ENCODE measurements around the gene TLNRD1.

Gene TLNRD1

DNA sequence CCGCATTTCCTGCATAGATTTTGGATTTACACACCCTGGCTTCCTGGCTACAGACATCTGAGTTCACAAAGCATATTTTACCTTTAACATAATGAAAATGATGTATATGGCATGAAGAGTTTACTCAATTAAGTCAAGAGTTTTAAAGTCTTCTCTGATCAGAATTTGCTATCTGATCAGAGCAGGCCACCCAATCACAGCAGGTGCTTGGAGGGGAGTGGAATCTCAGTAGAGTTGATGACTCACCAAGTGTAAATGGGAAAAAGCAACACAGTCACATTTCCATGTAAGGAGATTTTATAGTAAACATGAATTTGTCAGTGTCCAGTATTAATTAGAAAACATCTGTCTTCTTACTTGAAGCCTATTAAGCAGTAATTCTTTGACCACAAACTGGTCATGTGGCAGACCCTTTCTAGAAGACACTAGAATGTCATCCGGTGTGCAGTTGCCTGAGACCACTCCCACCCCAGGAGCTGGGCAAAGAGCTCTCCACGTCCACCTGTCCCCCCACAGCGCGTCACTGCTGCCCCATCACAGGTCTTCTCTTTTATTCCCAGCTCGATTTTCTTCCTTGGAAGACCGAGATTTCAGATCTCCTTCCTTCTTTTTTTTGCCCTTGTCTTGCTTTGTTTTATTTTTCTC is 21.9 kb upstream of the TLNRD1 start:
- DNase-seq, result no peak

DNA sequence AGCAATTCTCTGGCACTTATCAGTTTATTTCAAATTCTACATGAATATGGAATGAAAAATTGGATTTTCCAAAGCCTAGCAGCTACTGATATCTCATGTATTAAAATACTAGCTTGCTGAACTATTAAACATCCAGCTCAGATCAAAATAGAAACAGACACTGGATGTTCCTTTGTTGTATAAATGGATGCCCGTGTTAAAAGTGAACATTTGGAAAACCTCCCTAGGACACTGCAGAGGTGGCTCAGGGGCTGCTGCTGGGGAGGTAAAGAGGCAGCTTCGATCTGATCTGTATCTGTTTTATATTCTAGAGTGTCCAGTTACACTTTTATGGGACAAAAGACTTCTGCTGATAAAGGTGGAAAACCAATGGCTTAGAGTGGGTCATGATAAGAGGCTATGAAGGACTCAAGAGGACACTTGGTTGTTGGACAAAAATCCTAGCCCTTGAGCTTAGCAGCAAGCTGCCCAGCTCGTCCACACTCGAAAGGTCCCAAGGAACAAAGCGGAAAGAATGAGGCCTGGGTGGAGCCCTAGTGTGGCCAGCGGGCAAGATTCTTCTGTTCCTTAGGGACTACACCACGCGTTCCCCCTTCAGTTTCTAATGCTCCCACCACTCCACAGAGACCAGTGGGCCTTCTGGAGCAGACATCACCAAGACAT is 21.1 kb upstream of the TLNRD1 start:
- DNase-seq, result no peak

GRCh38 chr15:80982205-80982604 is 18.5 kb upstream of the TLNRD1 start:
- DNase-seq, result no peak

- no peak for DNase-seq
These were observed 17.9 kb upstream of the TLNRD1 start for GRCh38 chr15:80982839-80983238.

- DNase-seq, result no peak
These were observed 15.9 kb upstream of the TLNRD1 start for GRCh38 chr15:80984856-80985255.

- no peak for DNase-seq
These were observed 14.7 kb upstream of the TLNRD1 start for GRCh38 chr15:80985981-80986380.

DNA sequence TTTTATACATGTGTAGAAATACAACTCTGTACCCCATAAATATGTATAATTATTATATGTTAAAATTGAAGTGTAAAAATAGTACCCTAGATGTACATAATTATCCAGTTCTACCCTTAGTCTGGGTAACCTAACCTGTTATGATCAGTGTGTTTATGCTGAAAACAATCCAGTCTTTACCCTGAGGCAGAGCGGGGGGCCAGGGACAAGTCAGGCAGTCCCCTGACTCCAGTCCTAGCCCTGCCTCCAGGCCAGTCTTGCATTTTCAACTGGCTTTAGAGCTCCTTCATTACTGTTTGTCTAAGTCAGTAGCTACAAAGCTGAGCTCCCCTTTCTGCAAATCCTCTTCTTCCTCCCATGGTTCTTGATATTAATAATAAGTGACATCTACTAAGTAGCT is 14.2 kb upstream of the TLNRD1 start:
- no peak for DNase-seq

GRCh38 chr15:80988148-80988796 is 12.5 kb upstream of the TLNRD1 start:
- no peak for DNase-seq

DNA sequence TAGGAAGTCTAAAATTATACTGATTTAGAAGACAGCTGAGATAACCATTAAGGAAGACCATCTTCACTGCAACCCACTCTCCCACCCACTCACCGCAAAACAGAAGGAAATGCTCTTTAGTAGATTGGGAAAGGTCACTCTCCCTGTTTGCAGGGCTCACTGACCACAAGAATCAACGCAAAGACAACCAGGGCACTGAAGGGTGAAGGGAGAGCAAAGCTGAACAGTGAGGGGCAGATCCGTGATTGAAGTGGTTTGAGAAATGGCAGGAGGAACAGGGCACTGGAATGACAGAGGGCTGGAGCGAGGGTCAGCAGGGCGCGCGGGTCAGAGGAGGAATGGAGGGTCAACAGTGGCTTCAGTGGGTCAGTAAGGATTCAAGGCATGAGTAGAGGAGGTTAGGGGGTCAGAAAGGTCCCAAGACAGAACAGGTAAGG is 11.6 kb upstream of the TLNRD1 start:
- no peak for DNase-seq

GRCh38 chr15:80989518-80990478 is 10.9 kb upstream of the TLNRD1 start, which contains the start of gene MESD:
MESD (minus strand) TSS chr15:80989819; CDS start chr15:80989791, 28 bp downstream.
- DNase-seq, result peak; percentile 99

GRCh38 chr15:80990955-80991354 is 9.8 kb upstream of the TLNRD1 start:
- DNase-seq, result no peak

DNA sequence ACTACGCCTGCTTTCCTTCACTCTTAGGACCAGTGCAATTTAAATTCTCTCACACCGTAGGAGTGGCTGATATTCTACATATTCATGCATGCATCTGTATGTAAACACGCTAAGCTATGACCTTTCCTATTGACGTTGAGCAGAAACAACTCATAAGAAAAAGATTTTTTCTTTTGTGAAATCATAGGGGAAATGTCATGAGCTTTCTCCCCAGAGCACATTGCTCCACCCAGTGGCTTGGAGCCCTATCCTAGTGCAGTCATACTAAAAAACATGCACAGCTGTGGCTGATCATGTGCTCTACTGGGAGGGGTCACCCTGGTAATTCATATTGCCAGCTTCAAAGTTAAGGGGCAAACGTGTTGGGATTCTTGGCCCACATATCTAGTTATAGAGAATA is 9.3 kb upstream of the TLNRD1 start:
- DNase-seq, result peak; percentile 47

DNA sequence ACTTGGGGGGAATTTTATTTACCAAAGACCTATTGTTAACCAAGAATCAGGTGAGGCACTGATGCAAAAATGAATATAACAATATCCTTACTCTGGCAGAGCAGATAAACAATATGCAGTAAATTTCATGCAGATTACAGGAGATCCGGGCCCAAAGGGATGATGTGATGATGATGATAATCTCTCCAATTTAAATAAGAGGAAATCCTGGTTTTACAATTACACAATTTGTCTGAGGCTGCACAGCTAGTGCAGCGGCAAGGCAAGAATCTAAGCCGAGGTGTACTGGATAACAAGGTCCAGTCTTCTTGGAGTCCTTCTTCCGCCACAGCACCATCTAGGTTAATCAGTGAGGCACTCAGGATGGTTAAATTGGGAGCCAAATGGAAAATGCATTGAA is 8.7 kb upstream of the TLNRD1 start:
- DNase-seq, result no peak

GRCh38 chr15:80992441-80992840 is 8.3 kb upstream of the TLNRD1 start:
- DNase-seq, result no peak

DNA sequence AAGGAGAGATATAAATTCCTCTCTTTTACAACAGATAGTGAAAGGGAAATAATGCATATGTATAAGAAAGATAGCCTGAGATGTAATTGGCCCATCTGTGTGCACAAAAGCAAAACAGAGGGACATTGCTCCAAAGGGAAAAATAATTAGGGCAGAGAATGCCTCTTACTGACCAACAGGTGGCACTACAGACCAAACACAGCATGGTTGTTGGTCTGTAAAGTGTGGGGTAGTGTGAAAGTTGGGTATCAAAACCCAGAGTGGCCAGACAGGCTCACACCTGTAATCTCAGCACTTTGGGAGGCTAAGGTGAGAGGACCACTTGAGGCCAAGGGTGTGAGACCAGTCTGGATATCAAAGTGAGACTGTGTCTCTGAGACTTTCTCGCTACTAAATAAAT is 4.5 kb upstream of the TLNRD1 start:
- DNase-seq, result no peak

DNA sequence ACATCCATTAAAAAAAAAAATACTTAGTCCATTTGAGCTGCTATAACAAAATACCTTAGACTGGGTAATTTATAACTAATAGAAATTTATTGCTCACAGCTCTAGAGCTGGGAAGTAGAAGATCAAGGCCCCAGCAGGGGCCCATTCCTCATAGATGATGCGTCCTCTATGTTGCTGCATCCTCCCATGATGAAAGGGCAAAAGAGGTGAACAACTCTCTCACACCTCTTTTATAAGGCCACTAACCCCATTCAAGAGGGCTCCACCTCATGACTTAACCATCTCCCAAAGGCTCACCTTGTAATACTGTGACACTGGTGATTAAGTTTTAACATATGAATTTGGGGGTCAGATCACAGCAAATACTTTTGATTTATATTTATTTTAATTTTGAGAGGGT is 3.0 kb upstream of the TLNRD1 start:
- no peak for DNase-seq

GRCh38 chr15:80998251-80998650 is 2.5 kb upstream of the TLNRD1 start:
- DNase-seq, result no peak

- DNase-seq, result no peak
These were observed 1.1 kb upstream of the TLNRD1 start for GRCh38 chr15:80999623-81000036.

DNA sequence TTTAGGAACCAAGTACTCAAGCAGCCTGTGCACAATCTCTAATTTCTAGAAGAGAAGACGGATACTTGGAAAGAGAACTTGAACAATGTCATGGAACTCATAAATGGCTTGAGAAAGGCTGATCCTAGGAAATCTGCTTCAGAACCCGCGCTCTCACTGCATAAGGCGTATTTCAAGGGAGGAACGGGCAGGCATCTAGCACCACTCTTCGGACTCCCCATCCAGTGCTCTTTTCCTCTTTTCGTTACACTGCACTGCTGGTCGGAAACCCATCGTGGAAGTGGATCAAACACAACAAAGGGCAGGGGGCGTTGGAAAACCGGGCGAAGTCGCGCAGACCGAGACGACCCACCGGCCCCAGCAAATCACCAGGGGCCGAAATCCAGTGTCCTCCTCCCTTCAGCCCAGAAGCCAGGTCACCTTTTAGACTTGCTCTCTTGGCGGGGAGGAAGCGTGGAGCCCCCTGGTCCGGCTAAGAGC is 539 bp upstream of the TLNRD1 start:
- DNase-seq, result no peak

- peak; percentile 66 for DNase-seq
These were observed 657 bp downstream of the TLNRD1 start for GRCh38 chr15:81001152-81002008.

GRCh38 chr15:81002009-81002330 is 1.2 kb downstream of the TLNRD1 start:
- no peak for DNase-seq
